ENCODE results near the gene COL6A2.

Gene COL6A2

DNA sequence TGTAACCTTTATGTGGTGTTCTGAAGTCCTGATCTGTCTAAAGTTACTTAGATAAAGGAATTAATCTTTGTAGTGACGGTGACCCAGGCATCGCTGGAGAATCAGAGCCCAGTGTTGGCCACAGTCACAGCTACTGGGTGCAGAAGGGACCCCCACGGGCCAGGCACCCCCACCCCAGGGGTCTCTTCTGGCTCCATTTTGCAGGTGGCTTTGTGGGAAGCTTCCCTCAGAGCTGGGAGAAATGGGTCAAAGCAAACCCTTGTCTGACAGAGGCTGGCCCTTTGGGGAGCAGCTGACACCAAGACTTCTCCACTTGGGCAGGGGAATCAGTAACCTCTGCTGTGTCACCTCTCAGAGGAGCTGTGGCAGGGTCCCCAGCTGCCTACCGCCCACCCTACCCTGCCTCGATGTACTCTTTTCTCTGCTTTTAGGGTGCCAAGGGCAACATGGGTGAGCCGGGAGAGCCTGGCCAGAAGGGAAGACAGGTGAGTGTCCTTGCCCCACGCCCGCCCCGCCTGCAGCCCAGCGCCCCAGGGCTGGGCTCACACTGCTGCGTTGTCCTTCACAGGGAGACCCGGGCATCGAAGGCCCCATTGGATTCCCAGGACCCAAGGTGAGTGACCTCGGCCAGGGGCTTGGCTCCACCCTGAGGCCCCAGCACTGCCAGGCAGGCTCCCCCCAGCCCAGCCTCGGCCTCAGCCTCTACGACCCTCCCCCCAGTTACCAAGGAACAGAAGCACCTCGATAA is 17.7 kb downstream of the COL6A2 start:
- DNase-seq: no peak

DNA sequence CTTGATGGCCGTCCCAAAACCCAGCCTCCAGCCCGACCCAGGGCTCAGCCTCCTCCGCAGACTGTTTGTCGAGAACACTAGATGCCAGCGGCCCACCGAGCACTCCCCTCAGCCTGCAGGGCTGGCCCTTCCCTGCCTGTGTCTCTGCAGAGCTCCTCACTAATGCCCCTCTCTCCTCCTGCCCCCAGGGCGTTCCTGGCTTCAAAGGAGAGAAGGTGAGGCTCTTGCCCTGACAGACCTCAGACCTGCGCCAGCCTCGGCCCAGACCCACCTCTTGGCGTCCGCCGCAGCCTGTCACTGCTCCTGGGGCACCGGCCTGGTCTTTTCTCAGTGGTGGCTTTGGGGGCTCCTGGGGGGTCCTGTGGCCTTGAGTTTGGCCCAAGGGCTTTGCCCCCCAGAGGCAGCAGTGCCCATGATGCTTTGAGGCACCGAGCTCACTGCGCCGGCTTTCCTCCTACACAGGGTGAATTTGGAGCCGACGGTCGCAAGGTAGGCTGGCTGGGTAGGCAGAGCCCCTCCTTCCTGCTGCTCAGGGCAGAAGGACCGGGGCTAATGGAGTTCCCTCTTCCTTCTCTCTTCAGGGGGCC is 18.4 kb downstream of the COL6A2 start:
- DNase-seq: no peak

DNA sequence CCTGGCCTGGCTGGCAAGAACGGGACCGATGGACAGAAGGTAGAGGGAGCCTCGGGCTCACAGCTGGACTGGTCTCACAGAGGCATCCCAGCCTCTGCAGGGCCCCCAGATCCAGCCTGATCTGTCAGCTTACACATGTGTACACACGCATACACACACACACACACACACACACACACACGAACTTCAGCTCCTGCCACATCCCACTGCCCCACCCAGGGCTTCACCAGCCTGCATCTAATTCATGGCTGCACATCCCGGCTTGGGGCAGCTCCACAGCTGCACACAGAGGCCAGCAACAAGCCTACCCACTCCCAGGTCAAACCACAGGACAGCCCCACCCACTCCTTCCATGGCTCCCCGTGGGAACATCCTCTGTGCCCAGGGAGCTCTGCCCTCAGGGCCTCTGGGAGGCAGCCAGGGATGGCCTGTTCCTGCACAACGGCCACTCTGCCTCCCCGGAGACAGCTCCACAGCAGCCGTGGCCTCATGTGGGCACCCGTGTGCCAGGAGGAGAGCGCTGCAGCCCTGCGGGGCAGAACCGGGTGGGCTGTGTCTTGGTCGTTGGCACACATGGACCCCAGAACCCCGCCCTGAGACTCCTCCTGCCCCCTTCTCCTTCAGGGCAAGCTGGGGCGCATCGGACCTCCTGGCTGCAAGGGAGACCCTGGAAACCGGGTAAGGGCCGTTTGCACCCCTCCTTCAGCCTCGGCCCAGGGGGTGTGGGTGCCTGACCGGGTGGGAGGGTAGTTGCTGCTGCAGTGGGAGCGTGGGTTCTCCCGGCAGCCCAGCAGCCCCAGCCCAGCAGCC is 19.1 kb downstream of the COL6A2 start:
- no peak for DNase-seq

DNA sequence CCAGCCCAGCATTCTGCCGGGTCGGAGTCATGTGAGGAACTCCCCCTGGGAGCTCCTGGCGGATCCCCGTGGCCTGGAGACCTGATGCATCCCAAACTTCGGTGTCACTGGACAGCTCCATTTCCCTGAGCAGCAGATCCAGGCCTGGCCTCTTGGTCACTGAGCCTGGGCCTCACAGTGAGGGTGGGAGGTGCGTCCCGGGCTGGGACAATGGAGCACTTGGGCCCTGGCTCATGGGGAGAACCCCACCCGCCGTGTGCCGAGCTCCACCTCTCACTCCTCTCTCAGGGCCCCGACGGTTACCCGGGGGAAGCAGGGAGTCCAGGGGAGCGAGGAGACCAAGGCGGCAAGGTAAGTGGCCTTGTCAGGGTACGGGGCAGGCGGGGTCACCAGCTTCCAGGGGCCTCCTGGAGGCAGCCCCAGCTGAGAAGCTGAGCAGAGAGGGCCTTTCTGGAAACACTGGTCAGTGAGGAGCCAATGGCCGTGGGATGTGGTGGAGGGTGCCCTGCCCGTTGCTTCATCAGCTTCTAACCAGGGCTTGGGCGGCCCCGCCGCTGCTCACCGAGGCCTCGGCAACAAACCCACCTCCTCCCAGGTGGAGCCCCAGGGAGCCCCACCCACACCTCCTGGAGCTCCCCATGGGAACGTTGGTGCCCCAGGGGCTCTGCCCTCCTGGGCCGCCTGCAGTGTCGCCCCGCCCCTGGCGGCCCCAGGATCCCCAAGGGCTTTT is 19.8 kb downstream of the COL6A2 start:
- no peak for DNase-seq

DNA sequence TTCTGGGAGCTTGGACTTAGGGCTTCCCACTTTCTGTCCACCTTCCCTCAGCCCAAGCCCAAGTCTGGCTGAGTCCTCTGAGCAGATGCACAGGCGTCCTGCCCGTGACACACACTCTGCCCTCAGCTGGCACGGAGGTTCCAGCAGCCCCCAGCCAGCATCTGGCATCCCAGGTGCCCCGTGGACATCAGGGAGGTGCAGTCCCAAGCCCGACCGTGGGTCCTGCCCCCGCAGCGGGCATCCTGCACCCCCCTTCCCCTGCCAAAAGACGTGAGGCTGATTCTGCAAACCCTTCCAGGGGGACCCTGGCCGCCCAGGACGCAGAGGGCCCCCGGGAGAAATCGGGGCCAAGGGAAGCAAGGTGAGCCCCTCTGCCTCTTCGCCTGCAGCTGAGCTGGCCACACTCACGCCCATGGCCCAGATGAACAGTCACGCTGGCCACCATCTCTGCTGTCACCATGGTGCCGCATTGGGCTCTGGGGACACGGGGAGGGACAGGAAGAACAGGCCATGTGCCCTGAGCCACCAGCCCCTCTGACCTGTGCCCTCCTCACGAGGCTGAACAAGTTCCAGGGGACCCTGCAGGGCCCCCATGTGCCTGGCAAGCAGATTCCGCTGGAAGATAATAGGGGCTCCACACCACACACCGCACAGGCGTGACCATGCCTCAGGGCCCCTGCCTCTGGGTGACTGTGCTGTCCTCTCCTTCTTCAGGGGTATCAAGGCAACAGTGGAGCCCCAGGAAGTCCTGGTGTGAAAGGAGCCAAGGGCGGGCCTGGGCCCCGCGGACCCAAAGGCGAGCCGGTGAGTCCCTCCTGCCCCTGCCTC is 20.6 kb downstream of the COL6A2 start:
- no peak for DNase-seq

DNA sequence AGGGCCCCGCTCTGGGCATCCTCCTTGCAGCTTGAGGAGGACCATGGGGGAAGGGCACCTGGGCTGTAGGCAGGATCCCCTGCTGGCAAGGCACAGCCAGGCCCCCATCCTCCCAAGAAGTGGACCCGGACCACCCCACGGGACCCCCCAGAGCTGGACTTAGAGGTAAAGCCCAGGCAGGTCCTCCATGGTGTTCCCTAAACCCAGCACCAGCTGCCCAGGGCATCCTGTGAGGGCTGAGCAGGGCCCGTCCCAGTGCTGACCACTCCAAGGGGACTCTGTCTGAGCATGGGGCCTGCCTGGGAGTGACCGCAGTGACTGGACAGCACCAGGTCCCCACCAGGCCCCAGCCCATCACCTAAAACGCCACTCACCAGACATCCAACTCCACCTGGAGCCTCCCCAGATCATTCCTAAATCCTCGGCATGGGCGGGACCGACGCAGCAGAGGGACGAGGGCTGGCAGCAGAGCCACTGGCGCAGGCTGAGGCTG is 21.3 kb downstream of the COL6A2 start:
- no peak for DNase-seq

DNA sequence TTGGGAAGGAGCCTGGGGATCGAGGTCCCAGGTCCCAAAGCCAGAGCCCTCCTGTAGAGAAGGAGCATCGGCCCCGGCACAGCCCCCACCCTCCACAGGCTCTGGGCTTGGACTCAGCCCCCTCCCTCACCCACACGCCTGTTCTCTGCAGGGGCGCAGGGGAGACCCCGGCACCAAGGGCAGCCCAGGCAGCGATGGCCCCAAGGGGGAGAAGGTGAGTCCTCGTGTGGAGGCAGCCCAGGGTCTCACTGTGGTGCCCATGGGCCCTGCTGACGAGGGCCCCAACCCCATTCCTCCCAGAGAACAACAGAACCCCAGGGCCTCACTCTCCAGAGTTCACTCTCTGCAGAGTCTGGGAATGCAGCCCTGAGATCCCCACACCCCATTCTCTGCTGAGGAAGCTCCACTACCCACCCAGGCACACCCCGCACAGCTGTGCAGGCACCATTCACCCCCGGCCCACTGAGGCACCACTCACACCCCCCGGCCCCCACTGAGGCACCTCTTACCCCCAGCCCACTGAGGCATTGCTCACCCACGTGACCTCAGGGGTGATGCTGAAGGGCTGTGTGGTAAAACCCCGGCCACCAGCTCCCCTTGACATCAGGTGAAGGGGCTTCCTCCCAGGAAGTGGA is 21.8 kb downstream of the COL6A2 start:
- no peak for DNase-seq

DNA sequence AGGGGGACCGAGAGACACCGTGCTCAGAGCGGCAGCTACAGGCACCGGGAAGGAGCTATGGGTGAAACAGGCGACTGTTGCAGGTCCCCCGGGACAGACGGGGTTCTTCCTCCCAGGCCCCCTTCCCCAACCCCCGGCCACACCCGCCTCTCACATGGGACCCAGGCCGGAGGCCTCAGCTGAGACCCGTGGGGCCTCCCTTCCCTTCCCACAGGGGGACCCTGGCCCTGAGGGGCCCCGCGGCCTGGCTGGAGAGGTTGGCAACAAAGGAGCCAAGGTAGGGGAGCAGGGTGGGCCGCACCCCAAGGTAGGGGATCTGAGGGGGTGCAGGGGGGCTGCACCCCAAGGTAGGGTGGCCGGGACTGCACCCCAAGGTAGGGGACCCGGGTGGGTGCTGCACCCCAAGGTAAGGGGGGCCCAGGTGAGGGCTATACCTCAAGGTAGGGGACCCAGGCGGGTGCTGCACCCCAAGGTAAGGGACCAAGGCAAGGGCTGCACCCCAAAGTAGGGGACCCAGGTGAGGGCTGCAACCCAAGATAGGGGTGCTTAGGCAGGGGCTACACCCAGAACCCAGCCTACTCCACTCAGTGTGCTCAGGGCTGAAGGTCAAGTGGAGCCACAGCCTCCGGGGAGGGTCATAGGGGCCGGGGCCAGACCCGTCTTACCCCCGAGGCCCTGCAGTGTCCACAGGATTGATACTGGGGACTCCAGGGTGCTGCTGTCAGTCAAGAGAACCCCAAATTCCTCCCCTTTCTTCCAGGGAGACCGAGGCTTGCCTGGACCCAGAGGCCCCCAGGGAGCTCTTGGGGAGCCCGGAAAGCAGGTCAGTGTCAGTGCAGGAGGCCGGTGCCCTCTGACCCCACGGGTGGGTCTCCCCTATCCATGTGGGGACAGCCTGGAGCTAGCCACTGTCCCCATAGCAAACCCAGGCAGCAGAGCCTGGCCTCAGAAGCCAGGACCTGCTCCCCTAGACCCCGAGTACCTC is 22.7 kb downstream of the COL6A2 start:
- DNase-seq: no peak

DNA sequence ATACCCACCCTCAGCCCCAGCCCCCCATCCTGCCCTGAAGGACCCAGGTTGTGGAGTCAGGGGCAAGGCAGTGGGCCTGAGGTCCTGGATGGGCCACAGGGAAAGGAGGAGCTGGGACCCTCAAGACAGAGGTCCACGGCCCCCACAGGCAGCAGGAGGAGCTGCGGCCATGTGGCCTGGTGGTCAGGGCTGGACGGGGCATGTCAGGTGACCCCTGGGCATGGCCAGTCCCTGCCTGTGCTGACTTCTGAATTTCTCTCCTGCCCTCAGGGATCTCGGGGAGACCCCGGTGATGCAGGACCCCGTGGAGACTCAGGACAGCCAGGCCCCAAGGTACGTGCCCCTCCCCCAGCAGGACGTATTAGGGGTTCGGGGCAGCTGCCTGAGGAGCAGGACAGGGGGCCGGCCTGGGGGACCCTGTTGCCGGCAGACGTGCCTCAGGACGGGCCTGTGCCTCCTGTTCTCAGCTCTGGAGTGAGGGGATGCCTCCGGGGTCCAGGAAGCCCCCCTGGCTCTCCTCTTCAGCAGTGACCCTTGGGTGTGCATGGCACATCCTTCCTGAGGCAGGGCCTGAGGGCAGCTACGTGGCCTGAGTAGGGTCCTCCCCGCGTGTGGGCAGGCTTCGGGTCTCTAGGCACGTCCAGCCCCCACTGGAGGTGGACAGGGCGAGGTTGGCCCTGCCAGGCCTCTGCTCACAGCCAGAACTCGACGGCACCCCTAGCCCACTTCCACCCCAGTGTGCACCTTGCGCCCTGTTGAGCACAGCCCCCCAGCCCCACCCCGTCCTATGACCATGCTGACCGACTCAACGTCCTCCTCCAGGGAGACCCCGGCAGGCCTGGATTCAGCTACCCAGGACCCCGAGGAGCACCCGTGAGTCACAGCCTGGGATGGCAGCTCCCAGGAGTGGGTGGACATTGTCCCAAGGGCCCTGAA is 23.6 kb downstream of the COL6A2 start:
- no peak for DNase-seq

DNA sequence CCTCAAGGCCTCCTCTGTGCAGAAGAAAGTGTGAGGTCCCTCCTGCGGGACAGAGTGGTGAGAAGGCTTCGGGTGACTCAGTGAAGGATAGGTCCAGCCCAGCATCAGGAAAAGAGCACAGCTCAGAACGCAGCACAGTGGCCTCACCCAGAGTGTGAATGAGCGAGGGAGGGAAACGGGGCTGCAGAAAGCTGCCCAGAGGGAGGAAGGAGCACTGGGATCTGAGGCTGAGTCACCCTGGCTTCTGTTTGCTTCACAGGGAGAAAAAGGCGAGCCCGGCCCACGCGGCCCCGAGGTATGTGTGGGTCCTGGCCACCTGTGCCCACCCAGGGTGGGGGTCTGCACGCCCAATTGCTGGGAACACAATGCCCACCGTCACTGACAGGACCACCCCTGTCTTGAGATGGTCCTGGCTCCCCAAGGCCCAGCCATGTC is 24.3 kb downstream of the COL6A2 start:
- DNase-seq: no peak

DNA sequence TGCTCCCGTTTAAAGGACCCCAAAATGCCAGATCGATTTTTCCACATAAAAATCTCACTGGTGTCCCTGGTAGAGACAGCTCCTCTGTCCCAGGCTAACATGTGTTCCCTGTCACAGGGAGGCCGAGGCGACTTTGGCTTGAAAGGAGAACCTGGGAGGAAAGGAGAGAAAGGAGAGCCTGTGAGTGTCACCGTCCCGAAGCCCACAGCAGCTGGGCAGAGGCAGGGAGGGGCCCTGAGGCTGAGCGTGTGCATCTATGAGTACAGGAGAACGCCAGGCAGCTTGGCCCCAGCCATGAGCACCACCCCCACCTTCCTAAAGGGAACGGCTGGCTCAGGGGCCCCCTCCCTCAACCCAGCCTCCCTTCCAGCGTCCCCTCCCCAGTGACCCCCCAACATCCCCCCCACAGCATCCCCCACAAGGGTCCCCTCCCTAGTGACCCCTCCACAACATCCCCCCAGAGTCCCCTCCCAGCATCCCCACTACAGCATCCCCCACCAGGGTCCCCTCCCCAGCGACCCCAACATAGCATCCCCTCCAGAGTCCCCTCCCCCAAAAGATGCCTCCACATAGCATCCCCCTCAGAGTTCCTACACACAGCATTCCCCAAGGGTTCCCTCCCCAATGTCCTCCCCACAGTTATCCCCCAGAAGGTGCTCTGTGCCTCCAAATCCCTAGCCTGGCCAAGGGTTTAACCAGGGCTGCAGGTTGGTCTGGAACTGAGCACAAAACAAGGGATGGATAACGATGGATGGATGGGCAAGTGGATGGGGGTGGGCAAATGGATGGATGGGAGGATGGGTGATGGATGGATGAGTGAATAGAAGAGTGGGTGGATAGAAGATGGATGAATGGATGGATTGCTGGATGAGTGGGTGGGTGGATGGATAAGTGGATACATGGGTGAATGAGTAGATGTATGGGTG is 25.1 kb downstream of the COL6A2 start:
- DNase-seq: no peak

DNA sequence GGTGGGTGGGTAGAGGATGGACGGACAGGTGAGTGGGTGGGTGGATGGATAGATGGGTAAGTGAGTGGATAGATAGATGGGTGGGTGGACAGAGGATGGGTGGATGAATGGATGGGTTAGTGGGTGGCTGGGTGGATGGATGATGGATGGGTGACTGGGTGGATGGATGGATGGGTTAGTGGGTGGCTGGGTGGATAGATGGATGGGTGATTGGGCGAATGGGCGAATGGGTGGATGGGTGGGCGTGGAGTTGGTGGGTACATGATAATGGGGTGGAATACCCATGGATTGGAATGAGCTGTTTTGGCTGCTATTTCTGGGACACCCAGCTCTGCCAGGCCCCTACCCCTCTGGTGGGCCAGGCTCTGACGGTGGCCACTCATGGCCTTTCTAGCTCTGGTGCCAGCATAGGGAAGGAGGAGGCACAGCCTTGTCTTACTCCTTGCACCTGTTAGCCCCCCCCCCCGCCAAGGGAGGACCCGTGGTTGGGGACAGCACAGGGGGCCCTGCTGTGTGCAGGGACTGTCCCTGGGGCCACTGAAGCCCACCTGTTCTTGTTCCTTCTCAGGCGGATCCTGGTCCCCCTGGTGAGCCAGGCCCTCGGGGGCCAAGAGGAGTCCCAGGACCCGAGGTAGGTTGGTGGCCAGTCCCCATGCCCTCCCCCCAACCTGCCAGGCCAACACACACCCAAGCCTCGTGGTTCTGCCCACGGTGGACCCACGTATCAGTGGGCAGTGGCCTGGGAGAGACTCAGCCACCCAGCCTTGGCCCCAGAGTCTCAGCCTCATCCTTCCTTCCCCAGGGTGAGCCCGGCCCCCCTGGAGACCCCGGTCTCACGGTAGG is 26.4 kb downstream of the COL6A2 start:
- DNase-seq: no peak

DNA sequence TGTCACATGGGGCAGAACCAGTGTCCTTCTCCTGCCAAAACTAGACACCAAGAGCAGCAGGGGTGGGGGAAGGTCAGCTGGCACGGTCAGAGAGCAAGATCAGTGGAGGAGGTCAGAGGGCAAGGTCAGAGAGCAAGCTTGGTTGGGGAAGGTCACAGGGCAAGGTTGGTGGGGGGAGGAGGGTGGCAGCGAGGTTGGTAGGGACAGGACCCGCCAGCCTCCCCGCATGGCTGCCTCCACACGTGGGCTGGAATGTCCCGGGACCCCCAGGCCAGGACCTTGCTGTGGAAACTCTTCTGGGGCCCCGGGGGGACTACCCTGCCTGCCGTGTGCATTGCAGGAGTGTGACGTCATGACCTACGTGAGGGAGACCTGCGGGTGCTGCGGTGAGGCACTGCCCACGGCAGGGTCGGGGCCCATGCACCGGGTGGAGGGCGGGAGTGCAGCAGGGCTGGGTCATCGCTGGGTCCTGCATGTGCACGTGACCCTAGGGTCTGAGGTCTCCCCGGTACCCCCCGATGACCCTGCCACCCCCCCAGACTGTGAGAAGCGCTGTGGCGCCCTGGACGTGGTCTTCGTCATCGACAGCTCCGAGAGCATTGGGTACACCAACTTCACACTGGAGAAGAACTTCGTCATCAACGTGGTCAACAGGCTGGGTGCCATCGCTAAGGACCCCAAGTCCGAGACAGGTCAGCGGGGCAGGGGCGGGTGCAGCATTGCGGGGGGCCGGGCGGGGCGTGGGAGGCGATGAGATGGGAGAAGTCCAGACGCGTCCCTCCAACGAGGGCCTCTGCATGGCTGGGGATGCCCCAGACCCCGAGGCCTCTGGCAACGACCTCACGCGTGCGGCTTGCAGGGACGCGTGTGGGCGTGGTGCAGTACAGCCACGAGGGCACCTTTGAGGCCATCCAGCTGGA is 27.3 kb downstream of the COL6A2 start:
- DNase-seq: no peak

DNA sequence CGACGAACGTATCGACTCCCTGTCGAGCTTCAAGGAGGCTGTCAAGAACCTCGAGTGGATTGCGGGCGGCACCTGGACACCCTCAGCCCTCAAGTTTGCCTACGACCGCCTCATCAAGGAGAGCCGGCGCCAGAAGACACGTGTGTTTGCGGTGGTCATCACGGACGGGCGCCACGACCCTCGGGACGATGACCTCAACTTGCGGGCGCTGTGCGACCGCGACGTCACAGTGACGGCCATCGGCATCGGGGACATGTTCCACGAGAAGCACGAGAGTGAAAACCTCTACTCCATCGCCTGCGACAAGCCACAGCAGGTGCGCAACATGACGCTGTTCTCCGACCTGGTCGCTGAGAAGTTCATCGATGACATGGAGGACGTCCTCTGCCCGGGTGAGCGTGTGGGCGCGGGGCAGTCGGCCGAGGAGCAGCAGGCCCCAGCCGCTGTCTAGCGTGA is 28.0 kb downstream of the COL6A2 start:
- DNase-seq: no peak

DNA sequence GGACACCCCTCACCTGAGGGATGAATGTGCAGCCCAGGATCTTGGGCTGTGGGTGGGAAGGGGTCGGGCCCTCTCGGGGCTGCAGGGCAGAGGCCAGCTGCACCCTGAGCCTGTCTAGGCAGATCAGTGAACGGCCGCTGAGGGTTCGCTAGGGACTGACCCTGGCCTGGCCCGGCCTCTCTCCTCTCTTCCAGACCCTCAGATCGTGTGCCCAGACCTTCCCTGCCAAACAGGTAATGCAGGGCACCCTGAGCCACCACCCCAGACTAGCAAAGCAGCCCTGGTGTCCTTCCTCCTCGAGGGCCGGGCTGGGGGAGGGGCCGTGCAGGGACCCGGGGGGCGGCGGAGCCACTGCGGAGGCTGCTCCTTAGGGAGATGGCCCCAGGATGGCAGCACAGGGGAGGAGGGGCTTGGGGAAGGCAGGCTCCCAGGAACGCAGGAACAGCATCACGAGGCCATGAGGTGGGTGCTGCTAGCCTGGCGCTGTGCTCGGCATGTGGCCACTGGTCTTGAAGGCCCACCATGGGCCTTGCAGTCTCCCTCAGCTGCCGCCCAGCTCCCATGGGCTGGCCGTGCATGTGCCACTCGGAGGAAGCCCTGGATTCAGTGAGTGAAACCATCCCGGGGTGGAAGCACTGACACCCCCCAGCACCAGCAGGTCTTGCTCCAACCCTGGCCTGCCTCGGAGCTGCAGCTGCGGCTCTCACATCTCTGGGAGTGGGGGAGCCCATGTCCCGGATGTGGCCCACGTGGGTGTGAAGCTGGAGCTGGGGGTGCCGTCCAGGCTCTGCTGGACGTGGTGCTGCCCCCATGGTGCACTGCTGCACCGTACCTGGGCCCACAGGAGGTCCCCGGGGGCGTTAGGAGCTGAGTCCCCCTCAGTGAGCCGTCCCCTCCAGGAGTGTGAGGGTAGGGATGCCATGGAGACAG is 28.7 kb downstream of the COL6A2 start:
- DNase-seq: no peak

All from NCI-H1048 (cell line).